Activated T-helper 2 cell treated with anti-CD3 and anti-CD28 coated beads, Interferon-gamma antibody, Interleukin-2, Interleukin-4, amounts not matched to agents 10 μg/mL and 5 μg/mL and 100 μg/mL, durations not matched to agents 14 hours and 24 hours and 36 hours (primary cell): ENCODE measurements around the gene ALAS2. TPM values are rescaled to one million over a fixed set of nuclear protein-coding genes. Genes with fewer than 3 reads are reported as not detected.
A peak's percentile ranks its signal among the peaks of the same experiment; 100 is the strongest.
"Not testable (repeated sequence)": the region's sequence is repeated elsewhere in the genome, so short reads cannot be mapped to it uniquely, and the experiment has no call there.

ENCODE experiments used
- DNase-seq: peaks from one replicate; pipeline ENCODE4 v3.0.0; 2021; ENCODE audit warnings: low spot score
- H3K27ac Mint-ChIP-seq: one replicate; pipeline ENCODE4 v1.8.0; 2021; ENCODE audit warnings: mixed read lengths
- H3K27me3 Mint-ChIP-seq: one replicate; pipeline ENCODE4 v1.8.0; 2021; ENCODE audit warnings: low read depth, mixed read lengths
- H3K36me3 Mint-ChIP-seq: one replicate; pipeline ENCODE4 v1.8.0; 2021; ENCODE audit warnings: low read depth, mixed read lengths
- H3K4me1 Mint-ChIP-seq: one replicate; pipeline ENCODE4 v1.8.0; 2021; ENCODE audit warnings: low read depth, mixed read lengths
- H3K4me3 Mint-ChIP-seq: one replicate; pipeline ENCODE4 v1.8.0; 2021; ENCODE audit warnings: low read depth, mild to moderate bottlenecking, moderate library complexity, mixed read lengths
- H3K9me3 Mint-ChIP-seq: one replicate; pipeline ENCODE4 v1.8.0; 2021; ENCODE audit warnings: mixed read lengths
- intact Hi-C: fragments of 100-400 bp; cut with micrococcal nuclease; formaldehyde crosslinking; loops from one replicate; pipeline ENCODE4 v1.15.1; 2023
- total RNA-seq: library from RNA; stranded (reverse); gene quantifications from 2 replicates; pipeline ENCODE4 v1.2.3, GENCODE V29; 2022

The ALAS2 gene, protein sequence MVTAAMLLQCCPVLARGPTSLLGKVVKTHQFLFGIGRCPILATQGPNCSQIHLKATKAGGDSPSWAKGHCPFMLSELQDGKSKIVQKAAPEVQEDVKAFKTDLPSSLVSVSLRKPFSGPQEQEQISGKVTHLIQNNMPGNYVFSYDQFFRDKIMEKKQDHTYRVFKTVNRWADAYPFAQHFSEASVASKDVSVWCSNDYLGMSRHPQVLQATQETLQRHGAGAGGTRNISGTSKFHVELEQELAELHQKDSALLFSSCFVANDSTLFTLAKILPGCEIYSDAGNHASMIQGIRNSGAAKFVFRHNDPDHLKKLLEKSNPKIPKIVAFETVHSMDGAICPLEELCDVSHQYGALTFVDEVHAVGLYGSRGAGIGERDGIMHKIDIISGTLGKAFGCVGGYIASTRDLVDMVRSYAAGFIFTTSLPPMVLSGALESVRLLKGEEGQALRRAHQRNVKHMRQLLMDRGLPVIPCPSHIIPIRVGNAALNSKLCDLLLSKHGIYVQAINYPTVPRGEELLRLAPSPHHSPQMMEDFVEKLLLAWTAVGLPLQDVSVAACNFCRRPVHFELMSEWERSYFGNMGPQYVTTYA
- total RNA-seq, result not detected in 2 replicates

DNA sequence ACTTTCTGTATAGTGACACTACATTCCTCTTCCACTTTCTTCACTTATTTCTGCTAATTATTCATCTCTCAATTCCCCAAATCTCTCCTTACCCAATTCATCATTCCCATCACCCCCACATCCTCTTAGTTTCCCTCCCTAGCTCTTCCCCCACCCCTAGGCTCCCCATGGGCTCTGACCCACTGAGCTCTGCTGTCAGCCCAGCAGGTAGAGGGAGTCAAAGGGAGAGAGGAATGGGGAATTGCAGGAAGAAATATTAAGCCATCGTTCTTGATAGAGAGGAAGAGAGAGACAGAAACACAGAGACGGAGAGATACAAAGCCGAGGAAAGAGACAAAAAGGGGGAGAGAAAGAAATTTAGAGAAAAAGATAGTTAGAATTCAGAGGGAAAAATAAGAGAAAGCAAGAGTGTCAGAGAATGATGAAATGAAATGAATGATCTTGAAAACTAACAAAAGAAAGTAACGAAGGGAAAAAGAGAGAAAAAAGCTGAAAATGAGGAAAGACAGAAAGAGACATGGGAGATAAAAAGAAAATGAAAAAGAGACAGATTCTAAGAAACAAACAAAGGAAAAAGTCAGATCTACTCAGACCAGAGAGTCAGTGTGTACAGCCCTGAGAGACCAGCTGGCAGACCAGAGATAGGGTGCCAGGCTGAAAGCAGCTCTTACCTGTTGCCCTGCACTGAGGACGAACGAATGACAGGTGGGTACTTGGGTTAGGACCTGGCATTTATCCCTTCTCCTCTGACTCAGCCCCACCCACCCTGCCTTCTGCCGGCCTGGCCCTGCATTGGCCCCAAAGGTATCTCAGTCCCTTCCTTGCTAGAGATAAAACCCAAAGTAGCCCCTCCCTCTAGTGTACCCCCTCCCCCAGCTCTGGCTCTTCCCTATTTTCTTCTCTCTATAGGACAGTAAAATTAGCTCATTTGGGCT is at the start of gene ALAS2:
TSS of gene ALAS2 (minus strand) at position 707 of the 935 bp plus-strand sequence. CDS start 4,977 bp downstream, outside the sequence.
- H3K4me3 Mint-ChIP-seq, result no peak within 1 kb of the TSS
- H3K4me1 Mint-ChIP-seq, result no peaks in the 10 kb centered on the region
- H3K27ac Mint-ChIP-seq, result no peak within 1 kb of the TSS
- H3K9me3 Mint-ChIP-seq, result no peaks in the 10 kb centered on the region
- no peak for DNase-seq
- no peaks in the 10 kb centered on the region for H3K36me3 Mint-ChIP-seq
- intact Hi-C loops, result no loop called here
- no peaks in the 10 kb centered on the region for H3K27me3 Mint-ChIP-seq

DNA sequence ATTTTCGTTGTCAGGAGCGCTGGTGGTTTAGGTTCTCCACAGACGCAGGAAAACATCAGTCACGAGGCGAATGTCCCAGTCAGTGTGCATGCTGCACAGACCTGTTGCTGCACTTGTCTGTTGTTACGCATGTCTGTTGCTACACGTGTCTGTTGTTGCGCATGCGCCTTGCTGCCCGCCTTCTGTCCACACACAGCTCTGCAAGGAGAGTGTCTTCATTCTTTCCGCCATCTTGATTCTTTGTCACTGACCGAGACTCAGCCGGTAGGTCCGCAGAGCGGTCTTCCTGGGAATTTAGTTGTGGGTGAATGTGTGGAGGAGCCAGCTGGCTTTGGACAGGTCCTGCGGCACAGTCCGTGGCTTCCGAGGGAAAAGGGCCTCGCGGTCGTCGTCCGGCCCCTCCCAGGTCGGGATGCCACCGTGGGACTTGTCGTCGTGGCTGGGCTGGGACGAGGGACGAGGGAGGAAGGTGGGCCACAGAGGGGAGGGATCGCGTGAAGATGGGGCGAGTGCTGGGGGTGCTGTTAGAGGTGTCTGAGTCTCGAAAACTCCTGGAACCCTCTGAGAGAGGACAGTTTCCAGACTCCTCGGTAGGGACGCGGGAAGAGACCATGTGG is 44.2 kb upstream of the ALAS2 start, which contains the start of gene PAGE2B:
TSS of gene PAGE2B (plus strand) at position 180 of the 617 bp plus-strand sequence. CDS start 1,012 bp downstream, outside the sequence.
- Mint-ChIP-seq H3K27ac (no peak within 1 kb of the TSS), H3K36me3 (no peaks in the 10 kb centered on the region), H3K4me1 (no peaks in the 10 kb centered on the region), H3K27me3 (no peaks in the 10 kb centered on the region), H3K9me3 (no peaks in the 10 kb centered on the region), H3K4me3 (no peak within 1 kb of the TSS)
- no peak for DNase-seq
- intact Hi-C loops, result no loop called here

DNA sequence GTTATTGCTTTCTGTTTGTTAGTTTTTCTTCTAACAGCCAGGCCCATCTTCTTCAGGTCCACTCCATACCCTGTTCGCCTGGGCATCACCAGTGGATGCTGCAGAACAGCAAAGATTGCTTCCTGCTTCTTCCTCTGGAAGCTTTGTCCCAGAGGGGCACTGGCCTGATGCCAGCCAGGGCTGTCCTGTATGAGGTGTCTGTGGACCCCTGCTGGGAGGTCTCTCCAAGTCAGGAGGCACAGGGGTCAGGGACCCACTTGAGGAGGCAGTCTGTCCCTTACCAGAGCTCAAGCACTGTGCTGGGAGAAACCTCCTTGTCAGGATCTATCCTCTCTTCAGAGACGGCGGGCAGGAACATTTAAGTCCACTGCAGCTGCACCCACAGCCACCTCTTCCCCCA is 41.5 kb upstream of the ALAS2 start:
- H3K27ac Mint-ChIP-seq, result no peak overlapping the region
- H3K27me3 Mint-ChIP-seq, result no peaks in the 10 kb centered on the region
- H3K36me3 Mint-ChIP-seq, result no peaks in the 10 kb centered on the region
- no peak overlapping the region for H3K4me3 Mint-ChIP-seq
- no peaks in the 10 kb centered on the region for H3K4me1 Mint-ChIP-seq
- intact Hi-C loops, result no loop called here
- DNase-seq, result no peak
- H3K9me3 Mint-ChIP-seq, result no peaks in the 10 kb centered on the region

DNA sequence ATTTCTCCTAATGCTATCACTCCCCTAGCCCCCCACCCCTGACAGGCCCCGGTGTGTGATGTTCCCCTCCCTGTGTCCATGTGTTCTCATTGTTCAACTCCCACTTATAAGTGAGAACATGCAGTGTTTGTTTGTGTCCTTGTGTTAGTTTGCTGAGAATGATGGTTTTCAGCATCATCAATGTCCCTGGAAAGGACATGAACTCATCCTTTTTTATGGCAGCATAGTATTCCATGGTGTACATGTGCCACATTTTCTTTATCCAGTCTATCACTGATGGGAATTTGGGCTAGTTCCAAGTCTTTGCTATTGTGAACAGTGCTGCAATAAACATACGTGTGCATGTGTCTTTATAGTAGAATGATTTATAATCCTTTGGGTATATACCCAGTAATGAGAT is 36.4 kb upstream of the ALAS2 start:
- DNase-seq, H3K27ac Mint-ChIP-seq, H3K36me3 Mint-ChIP-seq, intact Hi-C loops, H3K9me3 Mint-ChIP-seq, H3K27me3 Mint-ChIP-seq, H3K4me1 Mint-ChIP-seq, H3K4me3 Mint-ChIP-seq: not testable (repeated sequence)

DNA sequence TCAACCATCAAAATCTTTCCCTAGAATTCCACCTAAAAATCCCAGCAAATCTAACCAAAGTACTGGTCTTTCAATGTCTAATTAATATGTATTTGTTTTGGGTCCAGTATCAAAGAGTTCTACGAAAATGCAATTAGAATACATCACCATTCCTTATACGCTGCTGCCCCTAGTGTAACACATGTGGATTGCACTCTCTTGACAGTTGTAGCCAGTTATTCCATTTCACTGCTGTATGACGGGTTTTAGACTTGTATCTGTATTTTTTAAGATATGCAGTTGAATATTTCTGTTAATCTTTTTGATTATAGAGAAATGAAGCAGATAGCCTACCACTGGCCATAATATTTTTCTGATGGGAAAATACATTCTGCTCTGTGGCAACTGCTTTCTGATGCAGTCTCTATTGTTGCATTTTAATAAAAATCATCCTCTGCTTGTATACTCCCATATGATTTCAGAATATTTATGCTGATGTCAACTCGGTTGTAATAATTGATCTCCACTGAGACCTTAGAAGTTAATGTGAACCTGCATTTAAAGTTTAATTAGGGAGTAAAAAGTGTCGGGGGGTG is 27.0 kb upstream of the ALAS2 start:
- Mint-ChIP-seq H3K27ac (no peak overlapping the region), H3K36me3 (no peaks in the 10 kb centered on the region), H3K9me3 (no peaks in the 10 kb centered on the region), H3K4me3 (peak overlapping the region; percentile 42), H3K4me1 (peaks cover 11% of the 10 kb centered on the region), H3K27me3 (peaks cover 2% of the 10 kb centered on the region)
- intact Hi-C loops, result loop anchor here (1.0 to 5.0 kb wide), 2 partner anchors 250 to 418 kb away; partner anchors contain the start of gene MAGED2
- no peak for DNase-seq

DNA sequence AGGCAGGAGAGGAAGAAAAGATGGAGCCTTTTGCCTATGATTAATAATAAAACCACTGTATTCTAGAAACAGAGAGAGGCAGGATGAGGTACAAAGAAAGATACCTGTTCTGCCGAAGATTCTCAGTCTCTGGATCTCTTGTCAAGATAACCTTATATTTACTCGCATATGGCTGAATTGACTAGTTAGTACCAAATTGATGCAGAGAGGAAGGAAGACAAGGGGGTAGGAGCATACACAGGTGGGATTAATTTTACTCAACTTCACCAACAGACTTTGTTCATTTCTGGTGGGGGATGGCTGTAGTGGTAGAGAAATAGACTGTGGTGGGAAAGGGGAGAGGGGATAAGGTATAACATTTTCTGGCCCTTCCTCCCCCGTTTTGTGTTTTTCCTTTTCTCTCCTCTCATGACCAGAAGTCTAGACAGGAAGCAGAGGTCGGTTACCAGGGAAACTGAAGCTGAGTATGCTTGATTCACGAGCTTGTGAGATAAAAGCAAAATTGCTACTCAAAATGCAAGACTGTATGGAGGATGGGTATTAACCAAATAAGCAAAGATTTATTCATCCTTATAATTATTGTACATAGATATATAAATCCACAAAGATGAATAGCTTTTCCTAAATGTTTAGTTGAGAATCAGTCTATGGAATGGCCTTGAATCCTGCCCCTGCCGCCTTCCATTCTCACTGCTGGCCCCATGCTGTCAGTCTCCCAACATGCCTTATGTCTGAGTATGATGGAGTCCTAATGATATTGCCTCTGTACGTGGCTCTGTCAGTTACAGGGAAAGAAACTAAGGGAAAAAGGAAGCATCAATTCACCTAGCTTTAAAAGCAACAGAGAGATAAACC is 26.3 kb upstream of the ALAS2 start:
- Mint-ChIP-seq H3K27ac (no peak overlapping the region), H3K4me1 (peaks cover 11% of the 10 kb centered on the region), H3K4me3 (peak overlapping the region; percentile 42), H3K36me3 (no peaks in the 10 kb centered on the region), H3K9me3 (no peaks in the 10 kb centered on the region), H3K27me3 (no peaks in the 10 kb centered on the region)
- no peak for DNase-seq
- intact Hi-C loops, result loop anchor here (1.0 to 5.0 kb wide), 3 partner anchors 166 to 418 kb away; partner anchors contain the start of gene MAGED2

DNA sequence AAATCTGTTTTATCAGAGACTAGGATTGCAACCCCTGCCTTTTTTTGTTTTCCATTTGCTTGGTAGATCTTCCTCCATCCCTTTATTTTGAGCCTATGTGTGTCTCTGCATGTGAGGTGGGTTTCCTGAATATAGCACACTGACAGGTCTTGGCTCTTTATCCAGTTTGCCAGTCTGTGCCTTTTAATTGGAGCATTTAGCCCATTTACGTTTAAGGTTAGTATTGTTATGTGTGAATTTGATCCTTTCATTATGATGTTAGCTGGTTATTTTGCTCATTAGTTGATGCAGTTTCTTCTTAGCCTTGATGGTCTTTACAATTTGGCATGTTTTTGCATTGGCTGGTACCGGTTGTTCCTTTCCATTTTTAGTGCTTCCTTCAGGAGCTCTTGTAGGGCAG is 19.8 kb upstream of the ALAS2 start:
- intact Hi-C loops, H3K9me3 Mint-ChIP-seq: not testable (repeated sequence)

DNA sequence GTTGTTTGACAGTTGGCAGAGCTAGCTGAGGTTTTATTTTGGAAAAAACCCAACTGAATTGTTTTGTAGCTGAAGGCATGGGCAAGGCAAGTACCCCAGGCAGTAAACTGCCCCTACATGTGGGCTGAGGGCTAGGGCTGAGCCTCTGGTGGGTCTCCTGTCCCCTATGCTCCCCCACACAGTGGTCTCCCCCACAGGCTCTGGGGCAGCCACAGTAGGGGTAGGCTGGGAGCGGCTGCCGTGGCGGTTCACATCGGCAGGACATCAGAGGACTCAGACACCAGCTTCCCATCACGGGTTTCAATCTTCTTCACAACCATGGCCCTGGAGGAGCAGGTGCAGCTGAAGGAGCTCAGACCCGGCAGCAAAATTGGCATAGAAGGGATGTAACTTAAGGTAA is 10.7 kb upstream of the ALAS2 start:
- no peaks in the 10 kb centered on the region for H3K27me3 Mint-ChIP-seq
- intact Hi-C loops, result no loop called here
- no peak overlapping the region for H3K4me3 Mint-ChIP-seq
- H3K9me3 Mint-ChIP-seq, result no peaks in the 10 kb centered on the region
- no peak for DNase-seq
- no peaks in the 10 kb centered on the region for H3K4me1 Mint-ChIP-seq
- H3K36me3 Mint-ChIP-seq, result no peaks in the 10 kb centered on the region
- H3K27ac Mint-ChIP-seq, result no peak overlapping the region

More for the DNA sequence above, 19.8 kb upstream of the ALAS2 start:
- not testable (repeated sequence) for H3K36me3 Mint-ChIP-seq, H3K27ac Mint-ChIP-seq, H3K4me1 Mint-ChIP-seq, DNase-seq, H3K27me3 Mint-ChIP-seq, H3K4me3 Mint-ChIP-seq

DNA sequence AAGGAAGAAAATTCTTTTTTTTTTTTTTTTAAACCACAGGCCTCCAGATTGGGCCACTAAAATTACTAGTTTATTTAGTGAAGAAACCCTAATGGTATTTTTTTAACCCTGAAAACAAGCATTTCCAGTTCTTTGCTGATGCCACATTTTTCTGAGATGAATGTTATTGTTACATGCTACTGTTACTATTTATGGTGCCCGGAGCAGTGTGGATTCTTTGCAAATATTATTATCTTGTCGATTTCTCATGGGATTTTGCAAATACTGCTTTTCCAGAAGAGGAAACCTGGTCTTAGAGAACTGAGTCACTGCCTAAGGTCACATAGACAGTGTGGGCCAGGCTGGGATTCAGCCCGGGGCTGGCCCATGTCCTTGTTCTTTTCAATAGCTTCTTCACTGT is 8.7 kb upstream of the ALAS2 start:
- H3K4me3 Mint-ChIP-seq, result no peak overlapping the region
- no peak overlapping the region for H3K27ac Mint-ChIP-seq

DNA sequence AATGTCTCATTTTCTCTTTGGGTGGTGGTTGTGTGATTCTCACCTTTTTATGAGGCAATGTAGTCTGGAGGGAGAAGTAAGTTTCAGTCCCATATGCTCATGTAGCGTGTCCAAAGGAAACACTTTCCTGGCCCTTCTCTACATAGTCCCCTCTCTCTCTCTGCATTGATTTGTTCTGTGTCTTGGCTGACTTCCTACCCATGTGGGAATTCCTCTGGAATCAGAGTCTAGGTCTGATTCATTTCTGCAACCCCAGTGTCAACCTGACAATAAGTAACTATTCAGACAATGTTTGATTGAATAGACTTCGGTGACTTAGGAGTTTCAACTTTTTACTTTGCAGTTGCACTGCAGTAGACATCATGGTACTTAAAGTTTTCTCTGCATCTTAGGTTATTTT is 2.7 kb upstream of the ALAS2 start:
- Mint-ChIP-seq H3K27me3 (no peaks in the 10 kb centered on the region), H3K4me1 (no peaks in the 10 kb centered on the region), H3K27ac (no peak overlapping the region), H3K36me3 (no peaks in the 10 kb centered on the region), H3K4me3 (no peak overlapping the region), H3K9me3 (no peaks in the 10 kb centered on the region)
- intact Hi-C loops, result no loop called here
- DNase-seq, result no peak

More for the DNA sequence above, 8.7 kb upstream of the ALAS2 start:
- Mint-ChIP-seq H3K4me1 (no peaks in the 10 kb centered on the region), H3K9me3 (no peaks in the 10 kb centered on the region), H3K36me3 (no peaks in the 10 kb centered on the region), H3K27me3 (no peaks in the 10 kb centered on the region)
- no peak for DNase-seq
- intact Hi-C loops, result no loop called here

DNA sequence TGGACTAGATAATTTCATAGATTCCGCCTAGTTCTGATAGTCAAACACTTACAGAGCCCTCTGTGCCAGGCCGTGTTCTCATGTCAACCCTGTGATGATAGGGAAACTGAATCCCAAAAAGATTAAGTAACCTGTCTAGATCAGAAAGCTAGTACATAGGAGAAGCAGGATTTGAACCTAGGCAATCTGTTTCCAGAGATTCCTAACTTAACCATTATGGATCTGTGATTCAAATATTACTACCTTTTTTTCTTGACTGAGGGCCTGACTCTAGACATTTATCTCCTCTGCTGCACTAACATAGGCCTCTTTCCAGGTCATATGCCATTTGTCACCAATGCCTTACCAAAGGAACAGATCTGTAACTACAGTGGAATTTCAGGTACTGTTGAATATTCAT is 1.5 kb downstream of the ALAS2 start:
- no peaks in the 10 kb centered on the region for H3K9me3 Mint-ChIP-seq
- H3K4me1 Mint-ChIP-seq, result no peaks in the 10 kb centered on the region
- H3K27me3 Mint-ChIP-seq, result no peaks in the 10 kb centered on the region
- H3K36me3 Mint-ChIP-seq, result no peaks in the 10 kb centered on the region
- intact Hi-C loops, result no loop called here
- no peak overlapping the region for H3K4me3 Mint-ChIP-seq
- no peak overlapping the region for H3K27ac Mint-ChIP-seq
- no peak for DNase-seq
